Right atrium auricular region (tissue), 2 donors: Measurements from ENCODE around the gene SPTLC3. TPM values are rescaled to one million over a fixed set of nuclear protein-coding genes. Genes with fewer than 3 reads are reported as not detected.

Source experiments
- DNase-seq: peaks from one replicate; pipeline ENCODE4 v3.0.0-alpha.2; 2019; ENCODE audit warnings: low spot score
- H3K27ac ChIP-seq, 2 donors: fragments of 200-600 bp; sonication (generic); 1 replicate in 1 of 2; 2 replicates in 1 of 2; pipeline ENCODE4 v1.5.1; 2016 to 2019
- H3K27me3 ChIP-seq, 2 donors: fragments of 200-600 bp; sonication (generic); one replicate each; pipeline versions ENCODE4 v1.5.1 to v1.6.0; 2017 to 2019
- H3K36me3 ChIP-seq: fragments of 200-600 bp; sonication (generic); one replicate; pipeline ENCODE4 v1.5.1; 2016
- H3K4me1 ChIP-seq, 2 donors: fragments of 200-600 bp; sonication (generic); one replicate each; pipeline versions ENCODE4 v1.5.1 to v1.6.0; 2017 to 2019
- H3K4me3 ChIP-seq, 2 donors: fragments of 200-600 bp; sonication (generic); 1 replicate in 1 of 2; 2 replicates in 1 of 2; pipeline ENCODE4 v1.5.1; 2017 to 2019; ENCODE audit warnings: mild to moderate bottlenecking in 1 of 2, moderate library complexity in 1 of 2
- H3K9me3 ChIP-seq, 2 donors: fragments of 200-600 bp; sonication (generic); one replicate each; pipeline ENCODE4 v1.5.1; 2019
- total RNA-seq, 2 donors: library from RNA; depleted of rRNA; stranded (reverse); fragments of >200 nt; gene quantifications; one replicate each; pipeline ENCODE4 v1.1.0, GENCODE V29; 2016
- TF ChIP-seq, protein P1 (sequence below), 2 donors: fragments of 200-600 bp; sonication (generic); IDR thresholded peaks; one replicate each; pipeline ENCODE4 v1.5.1; 2019; ENCODE audit warnings: antibody characterized with exemption in 2 of 2

The SPTLC3 gene
- total RNA-seq, 2 donors from 2014 or later, result 2.8 to 4.2 TPM

DNA sequence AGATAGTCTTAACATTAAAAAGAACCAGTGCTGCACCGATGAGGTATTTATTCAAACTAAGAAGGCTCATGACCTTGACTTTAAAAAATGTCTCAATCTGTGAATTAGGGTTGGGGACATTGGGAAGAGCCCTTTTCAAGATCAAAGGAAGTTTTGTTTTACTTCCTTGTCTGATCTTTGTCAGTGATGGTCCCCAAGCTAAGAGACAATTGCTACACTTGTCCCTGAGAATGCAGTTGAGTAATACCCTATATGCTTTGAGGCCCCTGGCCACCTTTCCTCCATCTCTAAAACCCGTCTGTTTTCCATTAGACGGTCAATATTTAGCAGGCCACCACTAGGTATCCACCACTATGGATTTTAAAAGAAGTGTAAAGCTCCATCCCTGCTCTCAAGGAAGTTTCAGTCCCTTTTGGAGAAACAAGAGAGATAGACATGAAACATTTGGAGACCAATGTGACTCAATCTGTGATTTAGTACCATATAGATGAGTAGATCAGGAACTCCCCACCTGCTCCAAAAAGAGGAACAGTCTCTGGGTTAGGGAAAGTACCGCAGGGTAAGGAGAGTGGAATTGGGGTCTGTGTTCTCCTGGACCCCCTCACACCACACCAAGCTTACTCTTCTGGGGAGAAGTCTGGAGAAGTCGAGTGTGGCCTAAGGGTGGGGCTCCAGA, 113.2 kb downstream of the SPTLC3 start:
- TF ChIP-seq, protein P1, sequence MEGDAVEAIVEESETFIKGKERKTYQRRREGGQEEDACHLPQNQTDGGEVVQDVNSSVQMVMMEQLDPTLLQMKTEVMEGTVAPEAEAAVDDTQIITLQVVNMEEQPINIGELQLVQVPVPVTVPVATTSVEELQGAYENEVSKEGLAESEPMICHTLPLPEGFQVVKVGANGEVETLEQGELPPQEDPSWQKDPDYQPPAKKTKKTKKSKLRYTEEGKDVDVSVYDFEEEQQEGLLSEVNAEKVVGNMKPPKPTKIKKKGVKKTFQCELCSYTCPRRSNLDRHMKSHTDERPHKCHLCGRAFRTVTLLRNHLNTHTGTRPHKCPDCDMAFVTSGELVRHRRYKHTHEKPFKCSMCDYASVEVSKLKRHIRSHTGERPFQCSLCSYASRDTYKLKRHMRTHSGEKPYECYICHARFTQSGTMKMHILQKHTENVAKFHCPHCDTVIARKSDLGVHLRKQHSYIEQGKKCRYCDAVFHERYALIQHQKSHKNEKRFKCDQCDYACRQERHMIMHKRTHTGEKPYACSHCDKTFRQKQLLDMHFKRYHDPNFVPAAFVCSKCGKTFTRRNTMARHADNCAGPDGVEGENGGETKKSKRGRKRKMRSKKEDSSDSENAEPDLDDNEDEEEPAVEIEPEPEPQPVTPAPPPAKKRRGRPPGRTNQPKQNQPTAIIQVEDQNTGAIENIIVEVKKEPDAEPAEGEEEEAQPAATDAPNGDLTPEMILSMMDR (IDR thresholded peaks at IDR 0.05), result no peak
- Histone ChIP-seq H3K4me1 (no peaks in the 10 kb centered on the region), H3K9me3 (no peaks in the 10 kb centered on the region), H3K4me3 (no peak overlapping the region), H3K36me3 (no peaks in the 10 kb centered on the region), H3K27me3 (no peaks in the 10 kb centered on the region), H3K27ac (no peak overlapping the region)
- DNase-seq, result no peak

GRCh38 chr20:13125486-13125885, 116.7 kb downstream of the SPTLC3 start:
- no peak overlapping the region for H3K27ac ChIP-seq

DNA sequence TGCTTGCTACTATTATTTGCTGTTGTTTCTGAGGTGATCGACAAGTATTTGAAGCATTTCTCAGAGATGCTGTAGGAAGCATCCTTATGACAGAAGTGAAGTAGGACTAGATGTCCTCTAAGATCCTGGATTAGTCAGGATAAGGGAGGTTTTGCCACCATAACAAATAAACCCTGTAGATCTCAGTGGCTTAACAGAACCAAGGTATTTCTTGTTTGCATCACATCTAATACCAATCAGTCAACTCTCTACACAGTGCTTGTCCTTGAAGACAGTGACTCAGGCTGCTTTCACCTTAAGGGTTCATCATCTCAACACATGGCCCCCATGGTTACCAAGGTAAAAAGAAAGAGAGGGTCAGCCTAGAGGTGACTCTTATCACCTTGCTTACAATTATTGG, 119.4 kb downstream of the SPTLC3 start:
- H3K4me1 ChIP-seq, result no peaks in the 10 kb centered on the region
- DNase-seq, result no peak
- H3K36me3 ChIP-seq, result peaks cover 6% of the 10 kb centered on the region
- no peaks in the 10 kb centered on the region for H3K27me3 ChIP-seq
- H3K27ac ChIP-seq, result no peak overlapping the region
- H3K9me3 ChIP-seq, result peaks cover 0 to 6% of the 10 kb centered on the region in 2 donors
- no peak overlapping the region for H3K4me3 ChIP-seq
- TF ChIP-seq, protein P1 (IDR thresholded peaks at IDR 0.05), result no peak

More at GRCh38 chr20:13125486-13125885, 116.7 kb downstream of the SPTLC3 start:
- H3K9me3 ChIP-seq, result peaks cover 0 to 6% of the 10 kb centered on the region in 2 donors
- no peaks in the 10 kb centered on the region for H3K4me1 ChIP-seq
- DNase-seq, result no peak
- TF ChIP-seq, protein P1 (IDR thresholded peaks at IDR 0.05), result no peak
- peaks cover 6% of the 10 kb centered on the region for H3K36me3 ChIP-seq
- no peak overlapping the region for H3K4me3 ChIP-seq
- H3K27me3 ChIP-seq, result no peaks in the 10 kb centered on the region

- Histone ChIP-seq H3K27me3 (no peaks in the 10 kb centered on the region), H3K27ac (no peak overlapping the region), H3K36me3 (peaks cover 6% of the 10 kb centered on the region), H3K4me1 (no peaks in the 10 kb centered on the region), H3K4me3 (no peak overlapping the region), H3K9me3 (peaks cover 0 to 6% of the 10 kb centered on the region in 2 donors)
- TF ChIP-seq, protein P1 (IDR thresholded peaks at IDR 0.05), result no peak
- DNase-seq, result no peak
Observed at GRCh38 chr20:13130061-13130706, 121.4 kb downstream of the SPTLC3 start.

GRCh38 chr20:13130707-13131103, 121.9 kb downstream of the SPTLC3 start:
- H3K4me3 ChIP-seq, result no peak overlapping the region
- no peaks in the 10 kb centered on the region for H3K27me3 ChIP-seq
- H3K36me3 ChIP-seq, result peaks cover 6% of the 10 kb centered on the region
- TF ChIP-seq, protein P1 (IDR thresholded peaks at IDR 0.05), result no peak
- DNase-seq, result no peak
- no peaks in the 10 kb centered on the region for H3K4me1 ChIP-seq
- H3K27ac ChIP-seq, result no peak overlapping the region
- H3K9me3 ChIP-seq, result peaks cover 0 to 6% of the 10 kb centered on the region in 2 donors
